LNCAP (cell line): Measurements from ENCODE around the gene ARFGAP2.

Experiments used
- TF ChIP-seq, protein P1 (sequence below): fragments of 450-650 bp; IDR thresholded peaks from 2 replicates; pipeline ENCODE4 v1.5.1; 2017; ENCODE audit warnings: mild to moderate bottlenecking

The ARFGAP2 gene

DNA sequence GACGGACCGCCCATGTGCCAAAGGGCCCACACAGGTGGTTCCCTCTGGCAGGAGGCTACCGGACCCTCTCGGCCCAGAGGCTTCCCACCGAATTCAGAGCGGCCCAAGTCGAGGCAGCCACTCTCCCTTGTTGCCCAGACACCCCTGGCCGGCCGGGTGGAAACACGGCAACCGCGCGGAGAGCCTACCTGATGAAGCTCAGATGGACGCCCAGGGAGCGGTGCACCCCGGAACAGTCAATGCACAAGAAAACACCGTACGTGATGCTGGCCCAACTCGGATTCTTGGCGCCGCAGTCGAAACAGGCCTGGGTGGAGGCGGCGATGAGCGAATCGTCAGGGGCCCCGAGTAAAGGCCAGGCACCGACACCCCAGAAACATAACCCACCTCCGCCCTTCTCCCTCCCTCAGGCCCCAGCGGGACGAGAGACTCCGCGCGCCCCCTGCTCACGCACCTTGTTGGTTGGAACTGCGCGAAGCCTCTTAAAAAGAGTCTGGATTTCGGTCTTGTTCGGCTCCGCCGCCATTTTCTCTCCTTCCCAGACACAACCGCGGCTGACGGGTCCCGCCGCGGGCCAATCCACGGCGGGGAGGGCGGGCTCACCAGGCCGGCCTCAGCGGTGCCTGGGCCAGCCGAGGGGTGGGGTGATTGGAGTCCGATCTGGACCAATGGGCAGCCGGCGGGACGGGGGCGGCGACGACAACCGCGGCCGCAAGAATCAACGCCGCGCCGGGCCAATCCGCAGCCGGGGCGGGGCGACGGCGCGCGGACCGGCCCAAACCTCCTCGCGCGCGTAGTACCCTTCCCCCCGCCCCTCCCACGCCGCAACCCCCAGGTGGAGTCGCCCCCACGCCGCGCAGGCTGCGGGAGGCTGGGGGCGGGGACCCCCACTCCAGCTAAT is at the start of gene ARFGAP2:
Gene ARFGAP2 (minus strand): TSS at position 552 of the 901 bp plus-strand sequence. CDS start 26 bp downstream, at position 526.
- TF ChIP-seq, protein P1, sequence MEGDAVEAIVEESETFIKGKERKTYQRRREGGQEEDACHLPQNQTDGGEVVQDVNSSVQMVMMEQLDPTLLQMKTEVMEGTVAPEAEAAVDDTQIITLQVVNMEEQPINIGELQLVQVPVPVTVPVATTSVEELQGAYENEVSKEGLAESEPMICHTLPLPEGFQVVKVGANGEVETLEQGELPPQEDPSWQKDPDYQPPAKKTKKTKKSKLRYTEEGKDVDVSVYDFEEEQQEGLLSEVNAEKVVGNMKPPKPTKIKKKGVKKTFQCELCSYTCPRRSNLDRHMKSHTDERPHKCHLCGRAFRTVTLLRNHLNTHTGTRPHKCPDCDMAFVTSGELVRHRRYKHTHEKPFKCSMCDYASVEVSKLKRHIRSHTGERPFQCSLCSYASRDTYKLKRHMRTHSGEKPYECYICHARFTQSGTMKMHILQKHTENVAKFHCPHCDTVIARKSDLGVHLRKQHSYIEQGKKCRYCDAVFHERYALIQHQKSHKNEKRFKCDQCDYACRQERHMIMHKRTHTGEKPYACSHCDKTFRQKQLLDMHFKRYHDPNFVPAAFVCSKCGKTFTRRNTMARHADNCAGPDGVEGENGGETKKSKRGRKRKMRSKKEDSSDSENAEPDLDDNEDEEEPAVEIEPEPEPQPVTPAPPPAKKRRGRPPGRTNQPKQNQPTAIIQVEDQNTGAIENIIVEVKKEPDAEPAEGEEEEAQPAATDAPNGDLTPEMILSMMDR = no peak

DNA sequence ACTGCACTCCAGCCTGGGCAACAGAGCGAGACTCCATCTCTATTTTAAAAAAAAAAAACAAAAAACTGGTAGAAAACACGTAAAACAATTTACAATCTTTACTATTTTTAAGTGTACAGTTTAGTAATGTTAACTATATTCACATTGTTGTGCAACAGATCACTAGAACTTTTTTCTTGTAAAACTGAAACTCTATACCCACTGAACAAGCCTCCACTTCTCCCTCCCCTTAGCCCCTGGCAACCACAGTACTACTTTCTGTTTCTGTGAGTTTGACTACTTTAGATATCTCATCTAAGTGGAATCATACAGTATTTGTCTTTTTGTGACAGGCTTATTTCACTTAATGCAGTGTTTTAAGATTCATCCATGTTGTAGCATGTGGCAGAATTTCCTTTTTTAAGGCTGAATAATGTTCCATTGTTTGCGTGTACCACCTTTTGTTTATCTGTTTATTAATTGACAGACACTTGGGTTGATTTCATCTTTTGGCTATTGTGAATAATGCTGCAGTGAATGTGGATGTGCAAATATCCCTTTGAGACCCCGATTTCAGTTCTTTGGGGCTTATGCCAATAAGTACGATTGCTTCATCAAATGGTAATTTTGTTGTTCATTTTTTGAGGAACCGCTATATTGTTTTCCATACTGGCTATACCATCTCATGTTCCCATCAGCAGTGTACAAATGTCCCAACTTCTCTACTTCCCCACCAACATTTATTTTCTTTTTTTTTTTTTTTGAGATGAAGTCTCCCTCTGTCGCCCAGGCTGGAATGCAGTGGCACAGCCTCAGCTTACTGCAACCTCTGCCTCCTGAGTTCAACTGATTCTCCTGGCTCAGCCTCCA is 49.1 kb upstream of the ARFGAP2 start:
- TF ChIP-seq, protein P1 = no peak

DNA sequence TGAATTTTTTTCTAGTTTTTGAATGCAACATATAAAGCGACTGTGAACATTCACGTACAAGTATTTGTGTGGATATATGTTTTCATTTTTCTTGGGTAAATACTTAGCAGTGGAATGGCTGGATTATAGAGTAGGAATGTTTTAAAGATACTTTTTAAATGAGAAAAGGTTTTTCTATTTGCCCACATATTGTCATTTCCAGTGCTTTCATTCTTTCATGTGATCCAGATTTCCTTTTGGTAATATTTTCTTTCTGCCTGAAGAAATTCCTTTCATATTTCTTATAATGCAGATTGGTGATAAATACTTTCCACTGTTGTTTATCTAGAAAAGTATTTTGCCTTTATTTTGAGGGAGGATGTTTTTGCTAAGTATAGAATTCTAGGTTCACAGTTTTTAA is 46.0 kb upstream of the ARFGAP2 start:
- TF ChIP-seq, protein P1 = no peak

DNA sequence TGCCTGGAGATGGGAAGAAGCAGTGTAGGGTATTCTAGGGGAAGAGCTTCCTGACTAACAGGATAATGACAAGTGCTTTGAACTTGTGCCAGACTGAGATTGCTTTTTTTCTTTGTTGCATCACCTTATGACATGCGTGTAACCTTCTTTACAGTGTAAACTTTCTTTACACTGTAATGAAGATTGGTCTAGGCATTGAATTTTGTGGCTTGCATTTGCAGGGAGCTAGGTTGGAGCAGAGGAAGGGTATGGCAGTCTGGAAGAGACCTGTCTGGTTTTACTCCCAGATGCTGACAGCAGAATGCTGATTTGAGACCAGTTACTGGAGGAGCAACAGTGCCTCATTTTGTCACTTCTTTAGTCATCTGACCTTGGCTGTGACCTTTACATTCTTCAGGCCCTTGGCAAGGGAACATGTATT is 43.7 kb upstream of the ARFGAP2 start:
- TF ChIP-seq, protein P1 = no peak

DNA sequence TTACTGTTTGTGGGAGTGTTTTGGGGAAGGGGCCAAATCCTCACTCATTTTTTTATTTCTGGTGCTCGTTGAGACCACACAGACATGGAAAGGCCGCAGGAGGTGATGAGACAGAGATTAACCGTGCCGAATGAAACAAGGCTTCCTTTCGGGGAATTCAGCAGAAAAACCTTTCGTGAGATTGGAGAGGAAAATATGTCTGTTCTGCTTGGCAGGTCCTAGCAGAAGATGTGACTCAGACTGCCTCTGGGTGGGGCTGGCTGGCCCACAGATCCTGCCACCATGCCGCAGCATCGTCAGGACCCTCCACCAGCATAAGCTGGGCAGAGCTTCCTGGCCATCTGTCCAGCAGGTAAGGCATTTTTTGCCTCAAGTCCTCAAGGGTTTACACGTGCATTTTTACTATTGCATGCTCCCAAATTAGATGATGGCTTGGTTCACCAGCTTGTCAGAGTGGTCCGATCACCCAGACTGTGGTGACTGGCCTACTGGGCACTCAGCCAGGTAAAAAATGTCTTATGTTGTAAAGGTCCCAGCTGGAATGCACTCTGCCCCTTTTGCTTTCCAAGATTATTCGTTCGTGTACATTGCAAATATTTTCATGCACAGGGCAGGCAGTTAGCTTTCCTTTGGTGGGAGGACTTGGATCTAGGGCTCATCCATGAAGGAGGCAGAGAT is 39.6 kb upstream of the ARFGAP2 start:
- TF ChIP-seq, protein P1 = no peak

DNA sequence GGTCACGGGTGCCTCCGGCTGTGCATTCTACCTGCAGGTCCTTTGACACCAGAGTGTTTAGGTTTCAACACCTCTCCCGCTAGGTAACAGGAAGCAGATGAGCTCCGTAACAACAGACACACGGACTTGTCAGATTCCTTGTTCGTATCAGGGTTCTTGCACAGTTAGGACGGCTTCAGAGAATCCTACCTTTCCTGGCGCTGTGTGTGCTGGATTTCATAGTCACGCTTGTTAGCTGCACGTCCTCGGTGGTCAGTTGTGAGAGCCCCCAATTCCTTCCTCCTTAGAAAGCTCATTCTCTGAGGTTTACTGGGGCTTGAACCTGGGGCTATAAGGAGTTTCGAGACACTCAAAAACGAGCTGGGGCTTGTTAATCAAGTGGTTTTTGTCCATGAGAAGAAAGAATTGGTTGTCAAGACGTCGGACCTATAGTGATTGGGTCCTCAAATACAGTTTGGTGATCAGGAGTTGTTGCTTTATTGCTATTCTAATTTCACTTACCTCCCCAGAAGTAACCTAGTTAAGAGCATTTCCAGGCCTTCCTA is 38.8 kb upstream of the ARFGAP2 start:
- TF ChIP-seq, protein P1 = no peak
